Measurements from ENCODE around the gene UTS2B. TPM values are rescaled to one million over a fixed set of nuclear protein-coding genes. Genes with fewer than 3 reads are reported as not detected.

UTS2B gene
- total RNA-seq, 1 experiment from 2014 or later, result 0.26 TPM

- intact Hi-C loops (cut with micrococcal nuclease; ENCODE audit: unreplicated experiment) (no loop called here), in situ Hi-C loops (cut with HindIII; ENCODE audit: low pct_unique_long_range_greater_than_20kb, low sequenced_read_pairs) (no loop called here)
- H3K4me1 ChIP-seq (ENCODE audit: control insufficient read depth, insufficient read depth, low read length), result peaks cover 10% of the 10 kb centered on the region
- ChIA-PET CTCF (interaction anchor here (0.5 kb wide), 1 partner anchor 1493 kb away, joined by 3 read pairs; no protein-coding TSS in a partner anchor), POLR2A (interaction anchor here (0.7 kb wide), 1 partner anchor 13 kb away, joined by 4 read pairs; no protein-coding TSS in a partner anchor)
- H3K27ac ChIP-seq (ENCODE audit: low read length), result no peak overlapping the region
- no peaks in the 10 kb centered on the region for H3K36me3 ChIP-seq (ENCODE audit: control insufficient read depth, insufficient read depth, low read length)
- ATAC-seq, result no peak
- no TSS peak for BruUV-seq (replicated peaks)
- no peaks in the 10 kb centered on the region for H3K27me3 ChIP-seq (ENCODE audit: control insufficient read depth, insufficient read depth, low read length)
- DNase-seq (ENCODE audit: low read depth, low spot score), result no peak
- H3K9me3 ChIP-seq (ENCODE audit: control insufficient read depth, insufficient read depth, low read depth, low read length), result no peaks in the 10 kb centered on the region
- H3K4me3 ChIP-seq (ENCODE audit: low read depth in 2 of 2, low read length in 2 of 2), result no peak overlapping the region
- TF ChIP-seq, protein P1, sequence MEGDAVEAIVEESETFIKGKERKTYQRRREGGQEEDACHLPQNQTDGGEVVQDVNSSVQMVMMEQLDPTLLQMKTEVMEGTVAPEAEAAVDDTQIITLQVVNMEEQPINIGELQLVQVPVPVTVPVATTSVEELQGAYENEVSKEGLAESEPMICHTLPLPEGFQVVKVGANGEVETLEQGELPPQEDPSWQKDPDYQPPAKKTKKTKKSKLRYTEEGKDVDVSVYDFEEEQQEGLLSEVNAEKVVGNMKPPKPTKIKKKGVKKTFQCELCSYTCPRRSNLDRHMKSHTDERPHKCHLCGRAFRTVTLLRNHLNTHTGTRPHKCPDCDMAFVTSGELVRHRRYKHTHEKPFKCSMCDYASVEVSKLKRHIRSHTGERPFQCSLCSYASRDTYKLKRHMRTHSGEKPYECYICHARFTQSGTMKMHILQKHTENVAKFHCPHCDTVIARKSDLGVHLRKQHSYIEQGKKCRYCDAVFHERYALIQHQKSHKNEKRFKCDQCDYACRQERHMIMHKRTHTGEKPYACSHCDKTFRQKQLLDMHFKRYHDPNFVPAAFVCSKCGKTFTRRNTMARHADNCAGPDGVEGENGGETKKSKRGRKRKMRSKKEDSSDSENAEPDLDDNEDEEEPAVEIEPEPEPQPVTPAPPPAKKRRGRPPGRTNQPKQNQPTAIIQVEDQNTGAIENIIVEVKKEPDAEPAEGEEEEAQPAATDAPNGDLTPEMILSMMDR (IDR thresholded peaks at IDR 0.05), result no peak
- no peak for TF ChIP-seq POLR2AphosphoS5 (IDR thresholded peaks at IDR 0.05; ENCODE audit: low read depth, low read length)
- TF ChIP-seq, protein P2, sequence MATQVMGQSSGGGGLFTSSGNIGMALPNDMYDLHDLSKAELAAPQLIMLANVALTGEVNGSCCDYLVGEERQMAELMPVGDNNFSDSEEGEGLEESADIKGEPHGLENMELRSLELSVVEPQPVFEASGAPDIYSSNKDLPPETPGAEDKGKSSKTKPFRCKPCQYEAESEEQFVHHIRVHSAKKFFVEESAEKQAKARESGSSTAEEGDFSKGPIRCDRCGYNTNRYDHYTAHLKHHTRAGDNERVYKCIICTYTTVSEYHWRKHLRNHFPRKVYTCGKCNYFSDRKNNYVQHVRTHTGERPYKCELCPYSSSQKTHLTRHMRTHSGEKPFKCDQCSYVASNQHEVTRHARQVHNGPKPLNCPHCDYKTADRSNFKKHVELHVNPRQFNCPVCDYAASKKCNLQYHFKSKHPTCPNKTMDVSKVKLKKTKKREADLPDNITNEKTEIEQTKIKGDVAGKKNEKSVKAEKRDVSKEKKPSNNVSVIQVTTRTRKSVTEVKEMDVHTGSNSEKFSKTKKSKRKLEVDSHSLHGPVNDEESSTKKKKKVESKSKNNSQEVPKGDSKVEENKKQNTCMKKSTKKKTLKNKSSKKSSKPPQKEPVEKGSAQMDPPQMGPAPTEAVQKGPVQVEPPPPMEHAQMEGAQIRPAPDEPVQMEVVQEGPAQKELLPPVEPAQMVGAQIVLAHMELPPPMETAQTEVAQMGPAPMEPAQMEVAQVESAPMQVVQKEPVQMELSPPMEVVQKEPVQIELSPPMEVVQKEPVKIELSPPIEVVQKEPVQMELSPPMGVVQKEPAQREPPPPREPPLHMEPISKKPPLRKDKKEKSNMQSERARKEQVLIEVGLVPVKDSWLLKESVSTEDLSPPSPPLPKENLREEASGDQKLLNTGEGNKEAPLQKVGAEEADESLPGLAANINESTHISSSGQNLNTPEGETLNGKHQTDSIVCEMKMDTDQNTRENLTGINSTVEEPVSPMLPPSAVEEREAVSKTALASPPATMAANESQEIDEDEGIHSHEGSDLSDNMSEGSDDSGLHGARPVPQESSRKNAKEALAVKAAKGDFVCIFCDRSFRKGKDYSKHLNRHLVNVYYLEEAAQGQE (IDR thresholded peaks at IDR 0.05; ENCODE audit: insufficient read depth in 1 of 2, low read depth in 2 of 2, low read length in 1 of 2), result no peak
- TF ChIP-seq TCF7L2 (IDR thresholded peaks at IDR 0.05; ENCODE audit: low read depth, low read length), result no peak
- TF ChIP-seq SIN3A (IDR thresholded peaks at IDR 0.05; ENCODE audit: borderline replicate concordance, insufficient read depth, low read depth, low read length), result no peak
Measured at GRCh38 chr3:191324936-191325335, 5.4 kb downstream of the UTS2B start.

DNA sequence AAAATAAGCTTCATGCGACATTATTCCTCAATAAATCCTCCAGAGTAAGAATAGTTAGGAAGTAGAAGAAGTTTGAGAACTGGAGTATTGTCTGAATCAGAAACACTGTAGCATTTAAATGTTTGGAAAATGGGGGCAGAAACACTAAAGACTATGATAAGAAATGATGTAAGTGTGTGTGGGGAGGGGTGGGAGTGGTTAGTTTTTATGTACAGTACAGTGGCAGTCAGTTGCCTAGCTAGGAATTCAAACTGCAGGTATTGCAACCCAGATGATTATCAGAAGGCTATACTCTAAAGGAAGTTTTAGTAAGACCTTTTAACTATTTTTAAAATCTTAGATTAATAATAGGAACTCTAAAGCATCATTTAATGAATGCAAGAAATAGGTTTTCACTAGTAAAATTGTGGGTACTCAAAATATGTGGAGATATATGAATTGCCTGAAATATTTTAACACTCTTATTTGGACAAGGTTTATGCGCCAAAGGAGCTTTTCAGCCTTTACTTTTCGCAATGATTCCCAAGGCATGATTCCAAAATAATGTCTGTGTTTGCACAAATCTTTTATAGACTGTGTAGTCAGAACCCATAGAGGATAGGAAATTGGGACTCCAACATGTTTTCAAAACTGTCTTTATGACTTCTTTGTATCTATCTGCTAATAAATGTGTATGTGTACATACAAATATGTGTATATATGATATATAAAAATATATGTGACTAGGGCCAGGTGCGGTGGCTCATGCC lies 9.1 kb downstream of the UTS2B start:
- POLR2A ChIA-PET, result no interaction called here
- CTCF ChIA-PET, result no interaction called here
- Histone ChIP-seq H3K27ac (ENCODE audit: low read length) (no peak overlapping the region), H3K27me3 (ENCODE audit: control insufficient read depth, insufficient read depth, low read length) (no peaks in the 10 kb centered on the region), H3K4me3 (ENCODE audit: low read depth in 2 of 2, low read length in 2 of 2) (no peak overlapping the region), H3K36me3 (ENCODE audit: control insufficient read depth, insufficient read depth, low read length) (no peaks in the 10 kb centered on the region), H3K9me3 (ENCODE audit: control insufficient read depth, insufficient read depth, low read depth, low read length) (no peaks in the 10 kb centered on the region), H3K4me1 (ENCODE audit: control insufficient read depth, insufficient read depth, low read length) (no peaks in the 10 kb centered on the region)
- in situ Hi-C loops (cut with HindIII; ENCODE audit: low pct_unique_long_range_greater_than_20kb, low sequenced_read_pairs), result no loop called here
- no peak for DNase-seq (ENCODE audit: low read depth, low spot score)
- intact Hi-C loops (cut with micrococcal nuclease; ENCODE audit: unreplicated experiment), result no loop called here
- ATAC-seq, result no peak
- no TSS peak for BruUV-seq (replicated peaks)
- TF ChIP-seq, protein P2 (IDR thresholded peaks at IDR 0.05; ENCODE audit: insufficient read depth in 1 of 2, low read depth in 2 of 2, low read length in 1 of 2), result no peak
- TF ChIP-seq, protein P1 (IDR thresholded peaks at IDR 0.05), result no peak
- no peak for TF ChIP-seq TCF7L2 (IDR thresholded peaks at IDR 0.05; ENCODE audit: low read depth, low read length)
- no peak for TF ChIP-seq SIN3A (IDR thresholded peaks at IDR 0.05; ENCODE audit: borderline replicate concordance, insufficient read depth, low read depth, low read length)
- no peak for TF ChIP-seq POLR2AphosphoS5 (IDR thresholded peaks at IDR 0.05; ENCODE audit: low read depth, low read length)
